ACHN (cell line): ENCODE results near the gene DSCAML1.

ENCODE experiments used
- DNase-seq: peaks from one replicate; pipeline ENCODE4 v3.0.0-alpha.2; 2015
- in situ Hi-C: cut with HindIII; loops from 2 replicates; pipeline ENCODE4 v1.10.0; 2017; ENCODE audit warnings: low sequenced_read_pairs, low pct_ligation_motif_present, low pct_unique_long_range_greater_than_20kb

The DSCAML1 gene

GRCh38 chr11:117541211-117541610 lies 255.8 kb downstream of the DSCAML1 start:
- no peak for DNase-seq
- in situ Hi-C loops: no loop called here

GRCh38 chr11:117538263-117539135 lies 258.5 kb downstream of the DSCAML1 start:
- in situ Hi-C loops: no loop called here
- DNase-seq: no peak

DNA sequence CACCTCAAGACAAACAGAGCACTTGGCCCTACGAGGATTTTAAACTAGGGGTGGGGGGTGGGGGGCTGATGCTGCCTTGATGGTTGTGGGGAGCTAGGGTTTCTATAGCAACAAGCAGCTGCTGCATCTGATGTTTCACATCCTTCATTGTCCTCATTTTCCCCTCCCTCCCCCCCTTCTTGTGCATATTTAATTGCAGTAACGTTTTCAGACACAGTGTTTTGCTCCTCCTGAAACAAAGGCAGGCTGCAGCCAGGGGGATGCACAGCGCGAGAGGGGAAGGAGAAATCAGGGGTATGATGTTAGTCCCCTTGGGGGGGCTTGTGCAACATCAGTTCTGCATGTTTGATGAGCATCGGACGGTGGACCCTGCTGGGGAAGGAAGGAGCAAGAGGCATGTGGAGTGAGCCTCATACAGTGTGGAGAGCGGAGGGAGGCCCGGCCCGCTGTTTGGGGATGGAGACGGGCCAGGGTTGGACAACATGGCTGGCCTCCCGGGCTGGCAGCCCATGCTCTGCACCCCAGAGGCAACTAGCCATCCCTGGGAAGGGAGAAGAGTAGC lies 261.1 kb downstream of the DSCAML1 start:
- in situ Hi-C loops: no loop called here

GRCh38 chr11:117535201-117535849 lies 261.7 kb downstream of the DSCAML1 start:
- no peak for DNase-seq

More for the DNA sequence above, 261.1 kb downstream of the DSCAML1 start:
- DNase-seq: no peak

DNA sequence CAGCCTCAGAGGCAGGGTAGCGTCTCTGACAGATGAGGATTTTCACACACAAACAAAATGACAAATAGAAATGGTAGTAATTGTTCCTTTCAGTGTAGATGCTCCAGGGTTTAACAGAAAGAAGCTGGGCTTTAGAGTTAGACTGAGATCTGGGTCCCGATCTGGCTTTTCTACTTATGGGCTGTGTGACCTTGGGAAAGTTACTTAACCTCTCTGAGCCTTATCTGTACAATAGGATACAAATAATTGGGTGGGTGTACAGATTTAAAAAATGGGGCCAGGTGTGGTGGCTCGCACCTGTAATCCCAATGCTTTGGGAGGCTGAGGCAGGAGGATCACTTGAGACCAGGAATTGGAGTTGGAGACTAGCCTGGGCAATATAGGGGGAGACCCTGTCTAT lies 264.4 kb downstream of the DSCAML1 start:
- DNase-seq: no peak
- in situ Hi-C loops: no loop called here

More at GRCh38 chr11:117535201-117535849, 261.7 kb downstream of the DSCAML1 start:
- in situ Hi-C loops: no loop called here

- in situ Hi-C loops: no loop called here
- no peak for DNase-seq
Observed at GRCh38 chr11:117529816-117530215, 267.2 kb downstream of the DSCAML1 start.

DNA sequence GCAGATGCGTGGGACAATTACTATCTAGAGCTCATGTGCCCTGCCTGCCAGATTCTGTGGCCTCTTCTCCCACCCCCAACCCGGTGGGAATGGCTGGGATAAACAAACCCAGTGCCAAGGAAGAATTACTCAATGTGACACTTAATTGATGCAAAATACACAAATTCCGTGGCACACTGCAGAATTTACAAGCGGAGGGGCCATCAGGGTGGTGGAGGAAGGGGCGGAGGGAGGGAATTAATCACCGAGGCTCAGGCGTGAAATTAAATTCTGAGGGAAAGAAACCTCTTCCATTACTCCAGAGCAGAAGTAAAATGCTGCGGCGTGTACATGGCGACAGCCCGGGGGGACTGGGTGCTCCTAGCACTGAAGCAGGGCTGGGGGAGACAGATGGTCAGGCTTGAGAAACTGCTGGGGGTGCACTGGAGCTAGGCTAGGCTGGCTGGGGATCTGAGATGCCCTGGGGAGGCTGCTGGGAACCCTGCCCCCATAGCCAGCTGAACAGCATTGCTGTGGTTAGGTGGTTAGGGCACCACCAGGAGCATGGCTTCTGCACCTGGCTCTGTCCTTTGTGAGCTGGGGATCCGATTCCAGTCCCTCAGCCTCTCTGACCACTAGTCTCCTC lies 268.8 kb downstream of the DSCAML1 start:
- in situ Hi-C loops: no loop called here
- no peak for DNase-seq

DNA sequence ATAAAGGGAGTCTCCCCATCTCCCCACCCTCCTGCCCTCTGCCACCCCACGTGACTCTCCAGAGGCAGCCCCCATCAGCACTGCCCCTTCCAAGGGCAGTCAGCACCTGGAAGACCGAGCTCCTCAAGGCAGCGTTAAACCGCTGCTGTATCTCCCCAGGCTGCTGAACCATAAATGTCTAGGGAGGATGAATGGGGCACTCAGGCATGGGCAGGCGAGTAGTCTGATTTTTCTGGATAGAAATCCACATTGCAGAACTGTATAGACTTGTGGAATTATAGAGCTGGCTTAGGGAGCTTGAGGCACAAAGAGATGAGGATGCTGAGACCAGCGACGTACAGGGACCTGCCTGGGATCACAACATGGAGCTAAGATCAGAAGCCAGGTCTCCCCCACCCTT lies 269.7 kb downstream of the DSCAML1 start:
- in situ Hi-C loops: no loop called here
- no peak for DNase-seq

DNA sequence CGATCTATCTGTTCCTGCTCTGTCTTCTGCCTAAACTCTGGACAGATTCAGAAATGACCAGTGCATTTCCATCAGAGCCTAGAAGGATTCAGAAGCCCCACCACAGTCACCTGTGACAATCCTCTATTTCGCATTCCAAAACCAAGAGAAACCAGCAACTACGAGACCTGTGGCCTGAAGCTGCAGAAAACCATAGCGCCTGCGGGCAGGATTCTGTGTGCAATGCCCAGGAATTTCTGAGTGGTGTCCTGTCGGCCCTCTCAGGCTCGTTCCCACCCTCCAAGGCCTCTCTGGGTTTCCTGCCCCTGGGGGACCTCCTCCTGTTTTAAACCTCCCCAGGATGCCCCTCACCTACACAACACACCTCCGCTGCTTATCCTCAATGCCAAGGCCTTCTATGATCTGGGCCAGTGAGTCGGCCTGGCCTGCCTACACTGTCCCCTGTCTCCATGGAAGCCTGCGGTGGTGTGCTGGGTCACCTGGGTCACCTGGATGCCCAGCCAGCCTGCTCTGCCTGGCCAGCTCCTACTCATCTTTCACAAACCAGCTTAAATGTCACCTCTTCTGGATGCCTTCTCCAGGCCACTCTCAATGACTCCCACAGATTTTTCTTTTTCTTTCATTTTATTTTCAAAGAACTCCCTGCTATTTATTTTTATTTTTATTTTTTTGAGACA lies 271.0 kb downstream of the DSCAML1 start:
- in situ Hi-C loops: no loop called here
- DNase-seq: no peak

GRCh38 chr11:117524468-117525183 lies 272.4 kb downstream of the DSCAML1 start:
- in situ Hi-C loops: no loop called here

DNA sequence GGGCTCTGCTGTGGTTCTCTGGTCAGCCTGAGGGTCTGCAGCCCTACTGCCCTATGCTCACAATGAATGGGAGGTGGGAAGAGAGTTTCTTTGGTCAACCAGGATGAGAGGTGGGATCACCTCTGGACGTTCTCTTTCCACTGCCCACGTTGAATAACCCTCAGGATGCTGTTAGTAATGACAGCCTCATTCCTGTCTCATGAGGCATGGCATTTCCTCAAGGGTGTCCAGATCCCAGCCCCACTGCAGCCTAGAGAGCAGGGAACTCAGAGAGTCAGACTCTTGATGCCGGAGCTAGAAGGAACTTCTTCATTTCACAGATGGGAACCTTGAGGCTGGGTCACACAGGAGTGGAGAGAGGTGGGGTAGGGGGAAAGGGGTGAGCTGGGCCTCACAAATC lies 273.3 kb downstream of the DSCAML1 start:
- in situ Hi-C loops: no loop called here

More at GRCh38 chr11:117524468-117525183, 272.4 kb downstream of the DSCAML1 start:
- DNase-seq: no peak

DNA sequence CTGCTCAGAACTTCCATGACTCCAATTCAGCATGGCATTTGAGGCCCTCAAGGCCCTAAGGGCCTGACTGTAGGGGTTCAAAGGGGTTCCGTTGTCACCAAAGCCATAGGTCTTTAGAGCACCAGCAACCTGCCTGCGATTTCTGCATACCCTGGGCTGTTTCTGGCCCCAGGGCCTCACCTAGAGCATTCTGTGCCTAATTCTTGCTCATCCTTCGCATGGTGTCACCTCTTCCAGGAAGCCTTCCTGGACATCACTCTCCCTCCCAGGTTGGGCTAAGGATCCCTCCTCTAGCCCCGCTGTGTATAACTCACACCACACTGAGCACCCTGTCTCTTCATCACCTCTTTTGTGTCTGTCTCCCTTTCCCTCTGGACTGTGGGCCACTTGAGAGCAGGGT lies 275.0 kb downstream of the DSCAML1 start:
- in situ Hi-C loops: no loop called here
- DNase-seq: no peak

More for the DNA sequence above, 273.3 kb downstream of the DSCAML1 start:
- peak; percentile 57 for DNase-seq

GRCh38 chr11:117520966-117521365 lies 276.1 kb downstream of the DSCAML1 start:
- DNase-seq: no peak
- in situ Hi-C loops: no loop called here

- in situ Hi-C loops: no loop called here
- peak; percentile 38 for DNase-seq
Observed at GRCh38 chr11:117520201-117520600, 276.8 kb downstream of the DSCAML1 start.

GRCh38 chr11:117519590-117519989 lies 277.4 kb downstream of the DSCAML1 start:
- in situ Hi-C loops: no loop called here
- peak; percentile 58 for DNase-seq

GRCh38 chr11:117519170-117519569 lies 277.8 kb downstream of the DSCAML1 start:
- peak; percentile 73 for DNase-seq
- in situ Hi-C loops: no loop called here

GRCh38 chr11:117518455-117518854 lies 278.6 kb downstream of the DSCAML1 start:
- DNase-seq: no peak
- in situ Hi-C loops: no loop called here

GRCh38 chr11:117517097-117517496 lies 279.9 kb downstream of the DSCAML1 start:
- DNase-seq: no peak
- in situ Hi-C loops: no loop called here
